Measurements from ENCODE around the gene UFD1.

- TF ChIP-seq CTCF (IDR thresholded peaks at IDR 0.05; ENCODE audit: poor library complexity) (no peak), EZH2 (IDR thresholded peaks at IDR 0.05; ENCODE audit: borderline replicate concordance) (no peak), EZH2phosphoT487 (IDR thresholded peaks at IDR 0.05; ENCODE audit: low read depth, severe bottlenecking, unreplicated experiment) (no peak)
These were observed 13.6 kb upstream of the UFD1 start for GRCh38 chr22:19492504-19493174.
